Testis (tissue), 3 donors: ENCODE results near the gene PDLIM7. TPM values are rescaled to one million over a fixed set of nuclear protein-coding genes. Genes with fewer than 3 reads are reported as not detected.

ENCODE experiments used
- DNase-seq: peaks from one replicate; pipeline ENCODE4 v3.0.0-alpha.2; 2019
- H3K27ac ChIP-seq, 2 donors: fragments of 200-600 bp; sonication (generic); one replicate each; pipeline ENCODE4 v1.5.1; 2019
- H3K27me3 ChIP-seq: fragments of 200-600 bp; sonication (generic); one replicate; pipeline ENCODE4 v1.5.1; 2019
- H3K36me3 ChIP-seq: fragments of 200-600 bp; sonication (generic); one replicate; pipeline ENCODE4 v1.5.1; 2017; ENCODE audit warnings: low read depth; ENCODE audit errors: missing control alignments
- H3K4me1 ChIP-seq: fragments of 200-600 bp; sonication (generic); one replicate; pipeline ENCODE4 v1.5.1; 2019
- H3K4me3 ChIP-seq, 2 donors: fragments of 200-600 bp; sonication (generic); one replicate each; pipeline ENCODE4 v1.5.1; 2017 to 2019
- H3K9me3 ChIP-seq: fragments of 200-600 bp; sonication (generic); one replicate; pipeline ENCODE4 v1.5.1; 2017
- POLR2A ChIP-seq: fragments of 450-650 bp; IDR thresholded peaks from one replicate; pipeline ENCODE4 v1.6.1; 2017; ENCODE audit warnings: antibody characterized with exemption, mild to moderate bottlenecking, moderate library complexity
- WGBS, 2 donors: methylation state at CpG; one replicate each; pipeline ENCODE4 v1.1.5; 2018; 5-methylcytosine and 5-hydroxymethylcytosine counted together
- intact Hi-C: fragments of 100-400 bp; cut with DNase I; formaldehyde crosslinking; loops from one replicate; pipeline ENCODE4 v1.15.1; 2023; ENCODE audit warnings: low total_unique reads
- polyA plus RNA-seq: library from polyadenylated mRNA; stranded (reverse); fragments of 350-450 nt; fragmentation: Illumina TruSeq; extraction: RNeasy Lipid Tissue Mini Kit (QIAGEN cat#74804); gene quantifications from one replicate; pipeline ENCODE4 v1.2.3, GENCODE V29; 2014; ENCODE audit warnings: low read depth, low replicate concordance; ENCODE audit not compliant: insufficient read depth
- total RNA-seq, 2 donors: library from RNA; depleted of rRNA; stranded (reverse); fragments of >200 nt; gene quantifications; one replicate each; pipeline ENCODE4 v1.2.3, GENCODE V29; 2016
- TF ChIP-seq, protein P1 (sequence below), 3 experiments: fragments of 450-650 bp in 2 of 3; fragments of 200-600 bp in 1 of 3; sonication (generic) in 1 of 3; IDR thresholded peaks; one replicate each; pipeline ENCODE4 v1.5.1; 2016 to 2019; ENCODE audit warnings: antibody characterized with exemption in 3 of 3, mild to moderate bottlenecking in 2 of 3, moderate library complexity in 1 of 3

The PDLIM7 gene
- total and polyA plus RNA-seq, 3 donors from 2014 or later = 72.2 to 118 (median 90.5) TPM

DNA sequence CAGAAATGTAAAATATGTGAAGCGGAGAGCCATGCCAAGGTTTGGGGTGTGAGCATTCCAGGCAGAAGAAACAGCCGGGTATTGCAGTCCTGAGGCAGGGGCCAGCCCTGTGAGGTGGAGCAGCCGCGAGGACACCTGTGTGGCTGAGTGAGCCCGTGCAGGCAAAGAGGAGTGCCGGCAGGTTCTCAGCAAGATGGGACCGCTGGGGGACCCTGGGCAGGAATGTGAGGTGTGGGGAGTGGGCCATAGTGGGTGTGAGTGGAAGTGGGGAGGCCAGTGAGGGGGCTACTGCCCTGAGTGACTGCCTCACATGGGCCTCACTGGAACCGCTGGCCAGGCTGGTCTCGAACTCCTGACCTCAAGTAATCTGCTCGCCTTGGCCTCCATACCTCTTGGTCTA lies 58.9 kb downstream of the PDLIM7 start:
- 88 to 97% methylated on average over 10 of the region's 10 CpGs for WGBS, 2 donors
- Histone ChIP-seq H3K36me3 (no peaks in the 10 kb centered on the region), H3K4me3 (no peak overlapping the region), H3K4me1 (no peaks in the 10 kb centered on the region), H3K9me3 (no peaks in the 10 kb centered on the region), H3K27me3 (no peaks in the 10 kb centered on the region), H3K27ac (no peak overlapping the region)
- intact Hi-C loops = no loop called here
- no peak for TF ChIP-seq POLR2A
- TF ChIP-seq, protein P1, sequence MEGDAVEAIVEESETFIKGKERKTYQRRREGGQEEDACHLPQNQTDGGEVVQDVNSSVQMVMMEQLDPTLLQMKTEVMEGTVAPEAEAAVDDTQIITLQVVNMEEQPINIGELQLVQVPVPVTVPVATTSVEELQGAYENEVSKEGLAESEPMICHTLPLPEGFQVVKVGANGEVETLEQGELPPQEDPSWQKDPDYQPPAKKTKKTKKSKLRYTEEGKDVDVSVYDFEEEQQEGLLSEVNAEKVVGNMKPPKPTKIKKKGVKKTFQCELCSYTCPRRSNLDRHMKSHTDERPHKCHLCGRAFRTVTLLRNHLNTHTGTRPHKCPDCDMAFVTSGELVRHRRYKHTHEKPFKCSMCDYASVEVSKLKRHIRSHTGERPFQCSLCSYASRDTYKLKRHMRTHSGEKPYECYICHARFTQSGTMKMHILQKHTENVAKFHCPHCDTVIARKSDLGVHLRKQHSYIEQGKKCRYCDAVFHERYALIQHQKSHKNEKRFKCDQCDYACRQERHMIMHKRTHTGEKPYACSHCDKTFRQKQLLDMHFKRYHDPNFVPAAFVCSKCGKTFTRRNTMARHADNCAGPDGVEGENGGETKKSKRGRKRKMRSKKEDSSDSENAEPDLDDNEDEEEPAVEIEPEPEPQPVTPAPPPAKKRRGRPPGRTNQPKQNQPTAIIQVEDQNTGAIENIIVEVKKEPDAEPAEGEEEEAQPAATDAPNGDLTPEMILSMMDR (IDR thresholded peaks at IDR 0.05) = no peak
- no peak for DNase-seq

DNA sequence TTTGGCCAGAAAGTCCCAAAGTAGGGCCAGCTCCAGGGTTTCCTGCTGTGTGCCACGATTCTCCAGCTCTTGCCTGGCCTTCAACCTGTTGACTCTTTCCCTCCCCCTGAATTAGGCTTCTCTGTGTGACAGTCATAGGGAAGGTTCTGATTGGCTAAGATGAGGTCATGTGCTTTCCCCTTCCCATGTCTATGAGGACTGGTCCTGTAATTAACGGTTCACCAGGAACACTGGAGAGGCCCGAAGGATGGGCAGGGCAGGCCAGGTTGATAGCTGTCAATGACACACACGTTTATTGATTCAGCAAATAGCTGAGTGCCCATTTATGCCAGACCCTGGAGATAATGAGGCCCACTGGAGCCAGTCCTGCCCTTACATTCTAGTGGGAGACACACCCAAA lies 59.8 kb downstream of the PDLIM7 start:
- Histone ChIP-seq H3K36me3 (no peaks in the 10 kb centered on the region), H3K4me1 (no peaks in the 10 kb centered on the region), H3K9me3 (no peaks in the 10 kb centered on the region), H3K27ac (no peak overlapping the region), H3K4me3 (no peak overlapping the region), H3K27me3 (no peaks in the 10 kb centered on the region)
- no peak for TF ChIP-seq POLR2A
- TF ChIP-seq, protein P1 (IDR thresholded peaks at IDR 0.05) = no peak
- WGBS, 2 donors = 72 to 87% methylated on average over 3 to 4 of the region's 4 CpGs
- DNase-seq = no peak
- intact Hi-C loops = no loop called here

DNA sequence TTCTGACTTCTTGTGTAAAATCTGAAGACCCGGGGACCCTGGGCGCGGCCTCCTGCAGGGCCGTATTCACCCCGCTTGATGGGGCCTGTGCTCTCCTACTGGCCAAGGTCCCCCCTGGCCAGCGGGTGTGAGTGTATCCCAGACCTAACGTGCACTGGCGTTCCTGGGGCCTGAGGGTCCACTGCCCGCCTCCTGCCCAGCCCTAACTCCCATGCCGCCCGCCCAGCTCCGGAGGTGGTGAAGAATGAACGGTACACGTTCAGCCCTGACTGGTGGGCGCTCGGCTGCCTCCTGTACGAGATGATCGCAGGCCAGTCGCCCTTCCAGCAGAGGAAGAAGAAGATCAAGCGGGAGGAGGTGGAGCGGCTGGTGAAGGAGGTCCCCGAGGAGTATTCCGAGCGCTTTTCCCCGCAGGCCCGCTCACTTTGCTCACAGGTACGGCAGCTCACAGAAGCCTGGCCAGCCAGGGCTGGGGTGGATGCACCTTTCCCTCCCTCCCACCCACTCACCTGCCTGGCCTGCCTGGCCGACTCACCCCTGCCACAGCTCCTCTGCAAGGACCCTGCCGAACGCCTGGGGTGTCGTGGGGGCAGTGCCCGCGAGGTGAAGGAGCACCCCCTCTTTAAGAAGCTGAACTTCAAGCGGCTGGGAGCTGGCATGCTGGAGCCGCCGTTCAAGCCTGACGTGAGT lies 61.4 kb downstream of the PDLIM7 start:
- TF ChIP-seq POLR2A = no peak
- TF ChIP-seq, protein P1 (IDR thresholded peaks at IDR 0.05) = no peak
- Histone ChIP-seq H3K27me3 (no peaks in the 10 kb centered on the region), H3K4me1 (no peaks in the 10 kb centered on the region), H3K36me3 (no peaks in the 10 kb centered on the region), H3K9me3 (no peaks in the 10 kb centered on the region), H3K4me3 (no peak overlapping the region), H3K27ac (no peak overlapping the region)
- no peak for DNase-seq
- 92 to 93% methylated on average over 25 to 37 of the region's 37 CpGs for WGBS, 2 donors
- intact Hi-C loops = no loop called here

DNA sequence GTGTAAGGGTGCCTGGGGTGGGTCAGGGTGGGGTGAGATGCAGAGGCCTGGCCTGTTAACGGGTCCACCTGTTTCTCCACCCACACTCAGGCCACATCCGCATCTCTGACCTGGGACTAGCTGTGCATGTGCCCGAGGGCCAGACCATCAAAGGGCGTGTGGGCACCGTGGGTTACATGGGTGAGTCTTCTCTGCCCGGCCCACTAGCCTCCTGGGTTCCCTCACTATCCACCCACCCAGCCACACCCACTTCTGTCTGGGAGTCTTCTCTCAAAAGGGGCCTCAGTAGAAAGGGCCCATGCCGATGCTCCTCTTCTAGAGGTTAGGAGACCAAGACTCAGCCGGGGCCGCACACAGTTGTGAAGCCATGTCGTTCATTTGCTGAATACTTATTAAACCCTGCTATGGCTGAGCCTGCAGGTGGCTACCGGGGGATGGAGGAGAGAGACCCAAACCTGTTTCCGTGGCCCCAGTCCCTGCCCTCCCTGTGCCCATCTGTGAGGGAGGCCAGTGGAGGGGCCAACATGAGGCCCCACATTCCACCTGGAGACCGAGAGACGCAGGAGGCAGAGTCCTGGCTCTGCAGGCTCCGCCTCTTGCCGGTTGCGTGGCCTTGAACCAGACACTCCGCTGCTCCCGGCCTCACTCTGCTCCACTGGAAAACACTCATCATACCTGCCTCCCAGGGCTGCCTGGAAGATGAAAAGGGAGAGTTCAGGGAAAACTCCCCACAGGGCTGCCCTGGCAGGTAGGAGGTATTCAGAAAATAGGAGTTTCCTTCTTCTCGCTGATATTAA lies 62.3 kb downstream of the PDLIM7 start:
- TF ChIP-seq POLR2A = no peak
- TF ChIP-seq, protein P1 (IDR thresholded peaks at IDR 0.05) = no peak
- Histone ChIP-seq H3K27me3 (no peaks in the 10 kb centered on the region), H3K9me3 (no peaks in the 10 kb centered on the region), H3K4me3 (no peak overlapping the region), H3K4me1 (no peaks in the 10 kb centered on the region), H3K27ac (no peak overlapping the region), H3K36me3 (no peaks in the 10 kb centered on the region)
- 80 to 91% methylated on average over 16 to 20 of the region's 20 CpGs for WGBS, 2 donors
- no peak for DNase-seq
- intact Hi-C loops = no loop called here
